D721Med (cell line): ENCODE results near the gene EXOSC5.

ENCODE experiments used
- DNase-seq: peaks from one replicate; pipeline ENCODE4 v3.0.0; 2011; ENCODE audit warnings: low spot score; ENCODE audit not compliant: insufficient read length
- FAIRE-seq: peaks from 2 replicates; lab custom pipeline; 2011; peaks lifted over from hg19 to GRCh38; lab: Jason Lieb, UNC
- TF ChIP-seq, protein P1 (sequence below): IDR thresholded peaks from 2 replicates; pipeline ENCODE4 v1.5.1; 2012; ENCODE audit warnings: mild to moderate bottlenecking, control low read depth; ENCODE audit not compliant: insufficient read depth; ENCODE audit errors: missing control alignments

The EXOSC5 gene

GRCh38 chr19:41405776-41406175, 8.6 kb upstream of the EXOSC5 start:
- FAIRE-seq (no peak), DNase-seq (no peak)
- TF ChIP-seq, protein P1, sequence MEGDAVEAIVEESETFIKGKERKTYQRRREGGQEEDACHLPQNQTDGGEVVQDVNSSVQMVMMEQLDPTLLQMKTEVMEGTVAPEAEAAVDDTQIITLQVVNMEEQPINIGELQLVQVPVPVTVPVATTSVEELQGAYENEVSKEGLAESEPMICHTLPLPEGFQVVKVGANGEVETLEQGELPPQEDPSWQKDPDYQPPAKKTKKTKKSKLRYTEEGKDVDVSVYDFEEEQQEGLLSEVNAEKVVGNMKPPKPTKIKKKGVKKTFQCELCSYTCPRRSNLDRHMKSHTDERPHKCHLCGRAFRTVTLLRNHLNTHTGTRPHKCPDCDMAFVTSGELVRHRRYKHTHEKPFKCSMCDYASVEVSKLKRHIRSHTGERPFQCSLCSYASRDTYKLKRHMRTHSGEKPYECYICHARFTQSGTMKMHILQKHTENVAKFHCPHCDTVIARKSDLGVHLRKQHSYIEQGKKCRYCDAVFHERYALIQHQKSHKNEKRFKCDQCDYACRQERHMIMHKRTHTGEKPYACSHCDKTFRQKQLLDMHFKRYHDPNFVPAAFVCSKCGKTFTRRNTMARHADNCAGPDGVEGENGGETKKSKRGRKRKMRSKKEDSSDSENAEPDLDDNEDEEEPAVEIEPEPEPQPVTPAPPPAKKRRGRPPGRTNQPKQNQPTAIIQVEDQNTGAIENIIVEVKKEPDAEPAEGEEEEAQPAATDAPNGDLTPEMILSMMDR: no peak

- DNase-seq (no peak), FAIRE-seq (no peak)
- TF ChIP-seq, protein P1: no peak
Measured at GRCh38 chr19:41403181-41403970, 6.2 kb upstream of the EXOSC5 start.

DNA sequence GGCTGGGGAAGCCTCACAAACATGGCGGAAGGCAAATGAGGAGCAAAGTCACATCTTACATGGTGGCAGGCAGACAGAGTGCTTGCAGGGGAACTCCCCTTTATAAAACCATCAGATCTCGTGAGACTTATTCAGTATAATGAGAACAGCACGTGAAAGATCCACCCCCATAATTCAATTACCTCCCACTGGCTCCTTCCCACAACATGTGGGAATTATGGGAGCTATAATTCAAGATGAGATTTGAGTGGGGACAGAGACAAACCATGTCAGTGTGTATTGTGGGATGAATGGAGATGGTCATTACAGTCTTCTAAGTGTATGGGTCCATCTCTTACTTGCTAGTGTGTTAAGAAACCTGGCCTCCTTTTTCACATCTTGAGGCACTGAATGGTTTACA, 4.9 kb upstream of the EXOSC5 start:
- FAIRE-seq (no peak), DNase-seq (no peak)
- TF ChIP-seq, protein P1: no peak

DNA sequence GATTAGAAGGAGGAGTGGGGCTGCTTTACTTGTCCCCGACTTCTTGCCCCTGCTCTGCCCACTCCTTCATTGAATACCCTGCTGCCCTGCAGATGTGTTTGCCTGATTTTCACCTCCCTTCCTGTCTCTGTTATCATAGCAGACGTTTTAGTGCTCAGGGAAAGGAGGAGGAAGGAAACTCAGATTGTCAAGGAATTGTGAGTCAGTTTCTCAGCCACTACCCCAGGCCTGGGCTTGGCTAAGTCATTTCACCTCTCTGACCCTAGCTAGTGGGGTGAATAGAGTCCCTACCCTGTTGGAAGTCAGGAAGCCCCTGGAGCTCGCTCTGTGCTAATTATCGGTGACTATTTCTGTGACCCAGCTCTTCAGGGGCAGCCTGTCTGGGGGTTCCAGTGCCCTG, 4.3 kb upstream of the EXOSC5 start:
- FAIRE-seq (no peak), DNase-seq (no peak)
- TF ChIP-seq, protein P1: no peak

- DNase-seq (no peak), FAIRE-seq (no peak)
- TF ChIP-seq, protein P1: no peak
Measured at GRCh38 chr19:41399525-41399924, 2.4 kb upstream of the EXOSC5 start.

DNA sequence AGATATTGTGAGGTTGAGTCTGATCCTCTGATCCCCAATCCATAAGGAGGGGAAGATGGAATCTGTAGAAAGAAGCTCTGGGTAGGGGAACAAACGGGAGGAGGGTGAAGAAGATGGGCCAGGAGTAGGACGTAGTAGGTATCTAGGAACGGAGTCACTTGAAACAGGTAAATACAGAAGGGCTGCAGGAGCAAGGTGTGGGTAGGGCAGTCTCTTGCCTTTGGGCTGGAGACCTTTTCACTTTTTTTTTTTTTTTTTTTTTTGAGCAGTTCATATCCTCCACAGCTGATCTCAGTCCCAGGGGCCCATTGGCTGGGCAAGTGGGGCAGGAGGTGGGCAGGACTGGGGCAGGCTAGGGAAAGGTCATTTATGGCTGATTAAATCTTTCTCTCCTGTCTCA, 1.9 kb upstream of the EXOSC5 start:
- FAIRE-seq (no peak), DNase-seq (no peak)
- TF ChIP-seq, protein P1: no peak

DNA sequence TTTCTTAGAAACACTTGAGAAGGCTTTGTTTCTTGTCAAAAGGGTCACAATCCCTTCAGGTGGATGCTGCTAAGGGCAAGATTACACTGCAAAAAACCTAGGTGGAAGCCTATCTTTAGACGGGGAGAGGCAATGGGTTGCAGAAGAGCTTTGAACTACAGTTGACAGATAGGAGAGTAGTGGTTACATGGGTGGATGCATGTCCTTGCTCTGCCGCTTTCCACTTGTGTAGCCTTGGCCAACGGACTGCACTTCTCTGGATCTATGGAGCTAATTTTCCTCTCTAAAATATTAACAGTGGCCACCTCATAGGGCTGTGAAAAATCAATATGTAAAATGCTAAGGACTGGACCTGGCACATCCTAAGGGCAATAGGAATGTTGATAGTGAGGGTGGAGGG, 1.4 kb upstream of the EXOSC5 start:
- TF ChIP-seq, protein P1: no peak
- FAIRE-seq (no peak), DNase-seq (no peak)
